Suprapubic skin (tissue), 4 donors: Measurements from ENCODE around the gene PYURF.

Experiments
- CTCF ChIP-seq, 2 donors: fragments of 200-600 bp in 1 of 2; fragments of 450-650 bp in 1 of 2; sonication (generic) in 1 of 2; IDR thresholded peaks; one replicate each; pipeline ENCODE4 v1.5.1; 2016 to 2019; ENCODE audit warnings: antibody characterized with exemption in 2 of 2, mild to moderate bottlenecking in 1 of 2, moderate library complexity in 1 of 2
- EP300 ChIP-seq: sonication (generic); formaldehyde crosslinking; IDR thresholded peaks from one replicate; pipeline ENCODE4 v1.6.1; 2017; ENCODE audit warnings: antibody characterized with exemption
- POLR2A ChIP-seq, 2 donors: fragments of 450-650 bp; IDR thresholded peaks; one replicate each; pipeline ENCODE4 v1.6.1; 2017; ENCODE audit warnings: antibody characterized with exemption in 2 of 2, mild to moderate bottlenecking in 2 of 2, moderate library complexity in 2 of 2
- POLR2AphosphoS5 ChIP-seq, 3 donors: sonication (generic); formaldehyde crosslinking; IDR thresholded peaks; one replicate each; pipeline ENCODE4 v1.6.1; 2017; ENCODE audit warnings: antibody characterized with exemption in 3 of 3

GRCh38 chr4:88516746-88517145, 6.8 kb downstream of the PYURF start:
- TF ChIP-seq CTCF (IDR thresholded peaks at IDR 0.05), result no peak
- no peak for TF ChIP-seq POLR2AphosphoS5 (IDR thresholded peaks at IDR 0.05)
- TF ChIP-seq POLR2A (IDR thresholded peaks at IDR 0.05), result no peak
- no peak for TF ChIP-seq EP300
